Activated CD8-positive, alpha-beta T cell treated with anti-CD3 and anti-CD28 coated beads for 36 hours (primary cell): Measurements from ENCODE around the gene PPP2R3A. TPM values are rescaled to one million over a fixed set of nuclear protein-coding genes. Genes with fewer than 3 reads are reported as not detected.

ENCODE experiments used
- ATAC-seq: fragments of 200-7000 bp; cut with Tn5 transposase; one replicate; pipeline ENCODE4 v1.10.0; 2021; ENCODE audit warnings: mild to moderate bottlenecking, moderate library complexity
- CTCF ChIA-PET: fragments of 350-600 bp; sonication (Branson Sonifier 250); formaldehyde crosslinking; loops from one replicate; lab custom pipeline; 2021; ENCODE audit warnings: antibody characterized with exemption; lab: Charles Lee
- POLR2A ChIA-PET: fragments of 350-600 bp; sonication (Branson Sonifier 250); formaldehyde crosslinking; loops from one replicate; lab custom pipeline; 2021; ENCODE audit warnings: antibody characterized with exemption; lab: Charles Lee
- DNase-seq: peaks from one replicate; pipeline ENCODE4 v3.0.0-alpha.2; 2020
- H3K27ac Mint-ChIP-seq: one replicate; pipeline ENCODE4 v1.8.0; 2021; ENCODE audit warnings: mild to moderate bottlenecking, mixed read lengths
- H3K27me3 Mint-ChIP-seq: one replicate; pipeline ENCODE4 v1.8.0; 2021; ENCODE audit warnings: mixed read lengths
- H3K36me3 Mint-ChIP-seq: one replicate; pipeline ENCODE4 v1.8.0; 2021; ENCODE audit warnings: low read depth, mixed read lengths
- H3K4me1 Mint-ChIP-seq: one replicate; pipeline ENCODE4 v1.8.0; 2021; ENCODE audit warnings: low read depth, mixed read lengths
- H3K4me3 Mint-ChIP-seq: one replicate; pipeline ENCODE4 v1.8.0; 2021; ENCODE audit warnings: mild to moderate bottlenecking, moderate library complexity, mixed read lengths
- H3K9me3 Mint-ChIP-seq: one replicate; pipeline ENCODE4 v1.8.0; 2021; ENCODE audit warnings: mixed read lengths
- intact Hi-C: fragments of 100-400 bp; cut with micrococcal nuclease; formaldehyde crosslinking; loops from one replicate; pipeline ENCODE4 v1.10.0; 2022
- total RNA-seq, 2 experiments: library from RNA; stranded (reverse); gene quantifications; one replicate each; pipeline ENCODE4 v1.2.3, GENCODE V29; 2021
- TF ChIP-seq, protein P1 (sequence below): fragments of 200-600 bp; IDR thresholded peaks from one replicate; pipeline ENCODE4 v1.8.0; 2022; ENCODE audit warnings: antibody characterized with exemption, mild to moderate bottlenecking

PPP2R3A gene
- total RNA-seq, 2 experiments from 2014 or later: 0.16 to 0.51 TPM

DNA sequence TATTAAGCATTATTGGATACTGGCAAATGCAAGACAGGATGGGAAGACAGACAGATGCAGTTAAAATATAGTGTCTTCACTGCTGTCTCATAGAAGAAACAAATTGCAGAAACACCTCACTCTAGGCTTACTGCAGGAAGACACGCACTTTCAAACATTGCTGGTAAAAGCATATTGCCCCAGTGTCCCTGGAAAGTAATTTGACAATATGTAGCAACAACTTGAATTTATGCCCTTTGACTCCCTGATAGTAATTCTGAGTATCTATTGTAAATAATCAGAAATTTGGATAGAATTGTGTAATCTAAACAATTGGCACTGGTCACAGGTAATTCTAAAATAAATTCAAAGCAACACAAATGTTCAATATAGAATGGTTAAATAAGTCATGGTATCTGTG, 168.6 kb downstream of the PPP2R3A start:
- intact Hi-C loops: no loop called here
- ATAC-seq (no peak), DNase-seq (no peak)
- Mint-ChIP-seq H3K4me1 (peaks cover 4% of the 10 kb centered on the region), H3K27ac (no peak overlapping the region), H3K27me3 (no peaks in the 10 kb centered on the region), H3K9me3 (no peaks in the 10 kb centered on the region), H3K4me3 (no peak overlapping the region), H3K36me3 (no peaks in the 10 kb centered on the region)
- ChIA-PET POLR2A (no interaction called here), CTCF (interaction anchor here (0.9 to 1.5 kb wide), 2 partner anchors 25 to 45 kb away, joined by 3 to 5 read pairs; no protein-coding TSS in a partner anchor)
- TF ChIP-seq, protein P1, sequence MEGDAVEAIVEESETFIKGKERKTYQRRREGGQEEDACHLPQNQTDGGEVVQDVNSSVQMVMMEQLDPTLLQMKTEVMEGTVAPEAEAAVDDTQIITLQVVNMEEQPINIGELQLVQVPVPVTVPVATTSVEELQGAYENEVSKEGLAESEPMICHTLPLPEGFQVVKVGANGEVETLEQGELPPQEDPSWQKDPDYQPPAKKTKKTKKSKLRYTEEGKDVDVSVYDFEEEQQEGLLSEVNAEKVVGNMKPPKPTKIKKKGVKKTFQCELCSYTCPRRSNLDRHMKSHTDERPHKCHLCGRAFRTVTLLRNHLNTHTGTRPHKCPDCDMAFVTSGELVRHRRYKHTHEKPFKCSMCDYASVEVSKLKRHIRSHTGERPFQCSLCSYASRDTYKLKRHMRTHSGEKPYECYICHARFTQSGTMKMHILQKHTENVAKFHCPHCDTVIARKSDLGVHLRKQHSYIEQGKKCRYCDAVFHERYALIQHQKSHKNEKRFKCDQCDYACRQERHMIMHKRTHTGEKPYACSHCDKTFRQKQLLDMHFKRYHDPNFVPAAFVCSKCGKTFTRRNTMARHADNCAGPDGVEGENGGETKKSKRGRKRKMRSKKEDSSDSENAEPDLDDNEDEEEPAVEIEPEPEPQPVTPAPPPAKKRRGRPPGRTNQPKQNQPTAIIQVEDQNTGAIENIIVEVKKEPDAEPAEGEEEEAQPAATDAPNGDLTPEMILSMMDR: no peak

DNA sequence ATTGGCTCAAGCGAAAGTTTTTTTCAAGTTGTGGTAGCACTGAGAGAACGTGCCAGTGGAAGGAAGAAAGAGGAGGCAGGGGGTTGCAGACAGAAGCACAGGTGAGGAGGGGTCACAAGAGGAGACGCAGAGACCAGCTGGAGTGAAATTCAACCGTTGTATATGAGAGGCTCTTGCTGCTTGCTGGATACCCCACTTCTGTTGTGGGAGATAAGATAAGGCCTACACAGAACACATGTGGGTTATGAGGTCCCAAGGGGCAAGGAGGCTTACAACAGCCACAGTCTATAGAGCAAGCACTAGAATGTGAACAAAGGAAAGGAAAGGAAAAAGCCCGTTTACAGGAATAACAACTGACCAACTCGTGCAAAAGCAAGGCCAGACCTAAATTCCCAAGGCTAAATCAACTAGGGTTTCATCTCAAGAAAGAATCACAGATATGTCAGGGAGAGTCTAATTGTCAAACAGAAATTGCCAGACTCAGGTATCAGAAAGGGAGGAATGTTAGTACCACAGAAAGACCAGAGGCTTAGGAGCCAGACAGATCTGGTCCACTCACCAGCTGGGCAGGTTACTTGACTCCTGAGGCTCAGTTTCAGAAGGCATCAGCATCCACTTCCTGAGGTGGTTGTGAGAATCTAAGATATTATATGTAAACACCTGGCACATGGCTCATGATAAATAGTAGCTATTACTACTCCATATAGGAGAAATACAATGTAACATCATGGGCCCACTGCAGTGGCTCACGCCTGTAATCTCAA, 169.7 kb downstream of the PPP2R3A start:
- Mint-ChIP-seq H3K36me3 (no peaks in the 10 kb centered on the region), H3K27me3 (no peaks in the 10 kb centered on the region), H3K27ac (no peak overlapping the region), H3K4me3 (no peak overlapping the region), H3K4me1 (peaks cover 4% of the 10 kb centered on the region), H3K9me3 (no peaks in the 10 kb centered on the region)
- no peak for DNase-seq
- TF ChIP-seq, protein P1: no peak
- CTCF ChIA-PET: no interaction called here
- ATAC-seq: no peak
- intact Hi-C loops: no loop called here
- POLR2A ChIA-PET: no interaction called here

DNA sequence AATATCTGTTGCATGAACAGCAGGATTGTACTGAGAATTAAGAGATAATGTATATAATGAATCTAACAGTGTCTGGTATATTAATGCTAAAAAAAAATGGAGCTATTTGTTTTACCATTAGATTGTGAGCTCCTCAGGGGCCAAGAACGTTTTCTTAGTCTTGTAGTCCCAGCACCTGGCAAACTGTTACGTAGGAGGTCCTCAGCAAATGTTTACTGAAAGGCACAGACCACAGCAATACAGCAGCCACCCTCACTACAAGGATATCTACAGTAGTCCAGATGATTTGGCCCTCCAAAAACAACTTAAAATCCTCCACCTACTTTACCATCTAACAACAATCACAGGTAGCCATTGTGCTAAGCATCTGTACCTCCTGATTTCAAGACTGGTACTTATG, 170.9 kb downstream of the PPP2R3A start:
- Mint-ChIP-seq H3K4me1 (peaks cover 11% of the 10 kb centered on the region), H3K4me3 (no peak overlapping the region), H3K9me3 (no peaks in the 10 kb centered on the region), H3K27me3 (no peaks in the 10 kb centered on the region), H3K36me3 (no peaks in the 10 kb centered on the region), H3K27ac (no peak overlapping the region)
- DNase-seq (no peak), ATAC-seq (no peak)
- ChIA-PET POLR2A (interaction anchor here (0.6 kb wide), 1 partner anchor 12 kb away, joined by 3 read pairs; no protein-coding TSS in a partner anchor), CTCF (interaction anchor here (1.0 kb wide), 1 partner anchor 35 kb away, joined by 3 read pairs; no protein-coding TSS in a partner anchor)
- intact Hi-C loops: no loop called here
- TF ChIP-seq, protein P1: no peak

DNA sequence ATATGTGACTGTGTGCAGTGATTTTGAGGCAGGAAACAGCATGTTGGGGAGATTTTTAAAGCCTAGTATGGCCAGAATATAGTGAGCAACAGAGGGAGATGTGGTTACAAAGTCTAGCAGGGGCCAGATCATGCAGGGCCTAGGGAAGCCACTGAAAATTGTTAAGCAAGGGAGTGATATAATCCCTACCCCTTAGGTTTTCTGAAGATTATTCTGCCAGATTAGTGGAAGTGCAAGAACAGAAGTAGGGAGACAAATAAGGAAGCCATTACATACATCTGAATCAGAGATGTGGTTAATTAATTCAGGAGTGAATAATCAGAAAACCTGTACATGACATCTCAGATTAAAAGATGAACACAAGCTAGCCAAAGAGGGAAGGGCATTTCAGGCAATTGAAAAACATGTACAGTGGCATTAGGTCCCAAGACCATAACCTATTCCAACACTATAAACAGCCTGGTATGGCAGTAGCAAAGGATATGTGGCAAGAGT, 175.8 kb downstream of the PPP2R3A start:
- peak overlapping the region; percentile 18 for H3K27ac Mint-ChIP-seq
- no peak for DNase-seq
- ChIA-PET POLR2A (no interaction called here), CTCF (no interaction called here)
- H3K9me3 Mint-ChIP-seq: no peaks in the 10 kb centered on the region
- TF ChIP-seq, protein P1: no peak
- H3K4me3 Mint-ChIP-seq: no peak overlapping the region
- no peaks in the 10 kb centered on the region for H3K36me3 Mint-ChIP-seq
- intact Hi-C loops: loop anchor here (5.0 kb wide), 1 partner anchor 51 kb away; no protein-coding TSS in a partner anchor
- no peaks in the 10 kb centered on the region for H3K27me3 Mint-ChIP-seq
- peaks cover 26% of the 10 kb centered on the region for H3K4me1 Mint-ChIP-seq
- no peak for ATAC-seq

DNA sequence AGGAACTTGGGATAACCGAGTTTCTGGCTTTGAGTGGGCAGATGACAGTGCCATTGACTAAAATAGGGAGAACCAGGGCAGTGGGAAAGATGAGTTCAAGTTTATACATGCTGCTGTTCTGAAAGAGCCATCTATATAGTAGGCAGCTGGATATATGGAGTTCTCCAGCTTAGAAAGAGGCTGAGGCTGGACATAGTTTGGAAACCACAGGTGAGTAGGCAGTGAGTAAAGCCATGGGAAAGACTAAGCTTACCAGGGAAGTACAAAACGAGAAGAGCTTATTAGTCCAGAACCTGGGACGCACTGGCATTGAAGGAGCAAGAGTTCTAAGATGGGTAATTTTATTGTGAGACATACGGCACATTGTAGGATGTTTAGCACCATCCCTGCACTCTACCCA, 176.4 kb downstream of the PPP2R3A start:
- Mint-ChIP-seq H3K9me3 (no peaks in the 10 kb centered on the region), H3K4me3 (no peak overlapping the region), H3K27ac (peak overlapping the region; percentile 18), H3K4me1 (peaks cover 29% of the 10 kb centered on the region), H3K27me3 (no peaks in the 10 kb centered on the region), H3K36me3 (no peaks in the 10 kb centered on the region)
- POLR2A ChIA-PET: no interaction called here
- intact Hi-C loops: loop anchor here (5.0 kb wide), 1 partner anchor 50 kb away; no protein-coding TSS in a partner anchor
- TF ChIP-seq, protein P1: no peak
- CTCF ChIA-PET: no interaction called here
- no peak for DNase-seq
- ATAC-seq: no peak
